HepG2 (cell line): ENCODE results near the gene PLXND1. TPM values are rescaled to one million over a fixed set of nuclear protein-coding genes. Genes with fewer than 3 reads are reported as not detected.

Source experiments
- ATF7 ChIP-seq, 2 experiments: fragments of 450-650 bp in 1 of 2; sonication (generic) in 1 of 2; formaldehyde crosslinking in 1 of 2; IDR thresholded peaks; 2 replicates each; pipeline versions ENCODE4 v1.4.0 to v1.6.1; 2016 to 2020; ENCODE audit warnings: antibody characterized with exemption in 1 of 2, mild to moderate bottlenecking in 1 of 2, missing genetic modification reagents in 1 of 2
- HNF4G ChIP-seq, 2 experiments: sonication (generic) in 1 of 2; formaldehyde crosslinking in 1 of 2; IDR thresholded peaks; 2 replicates each; pipeline versions ENCODE4 v1.4.0 to v1.6.1; 2011 to 2020; ENCODE audit warnings: borderline replicate concordance in 2 of 2, low read depth in 2 of 2, mild to moderate bottlenecking in 2 of 2, low read length in 1 of 2, missing genetic modification reagents in 1 of 2, moderate library complexity in 1 of 2
- MAZ ChIP-seq, 2 experiments: sonication (generic) in 1 of 2; formaldehyde crosslinking in 1 of 2; IDR thresholded peaks; 2 replicates each; pipeline versions ENCODE4 v1.5.0 to v1.6.1; 2012 to 2020; ENCODE audit warnings: low read depth in 2 of 2, mild to moderate bottlenecking in 2 of 2, borderline replicate concordance in 1 of 2, improper control_type of control experiment in 1 of 2, low read length in 1 of 2, missing genetic modification reagents in 1 of 2, moderate library complexity in 1 of 2
- NCOA5 ChIP-seq: sonication (generic); formaldehyde crosslinking; IDR thresholded peaks from 2 replicates; pipeline ENCODE4 v1.4.0; 2020; ENCODE audit warnings: missing genetic modification reagents
- NFE2 ChIP-seq: sonication (generic); formaldehyde crosslinking; IDR thresholded peaks from 2 replicates; pipeline ENCODE4 v1.4.0; 2020; ENCODE audit warnings: missing genetic modification reagents
- POLR2G ChIP-seq: fragments of 200-400 bp; formaldehyde crosslinking; IDR thresholded peaks from 2 replicates; pipeline ENCODE4 v1.6.1; 2018; ENCODE audit warnings: mild to moderate bottlenecking, low read depth, low read length, moderate library complexity
- RORA ChIP-seq: sonication (generic); formaldehyde crosslinking; IDR thresholded peaks from 2 replicates; pipeline ENCODE4 v1.5.0; 2020; ENCODE audit warnings: mild to moderate bottlenecking, missing genetic modification reagents, moderate library complexity
- SMARCC2 ChIP-seq: fragments of 450-650 bp; IDR thresholded peaks from 2 replicates; pipeline ENCODE4 v1.6.1; 2017; ENCODE audit warnings: antibody characterized with exemption, mild to moderate bottlenecking
- SSRP1 ChIP-seq: IDR thresholded peaks from 2 replicates; pipeline ENCODE4 v1.6.1; 2016; ENCODE audit warnings: control low read depth
- ZNF124 ChIP-seq: sonication (generic); formaldehyde crosslinking; IDR thresholded peaks from 2 replicates; pipeline ENCODE4 v1.4.0; 2020; ENCODE audit warnings: missing genetic modification reagents
- ZNF274 ChIP-seq: sonication (generic); formaldehyde crosslinking; IDR thresholded peaks from 2 replicates; pipeline ENCODE4 v1.5.1; 2020; ENCODE audit warnings: mild to moderate bottlenecking, missing genetic modification reagents
- ZNF557 ChIP-seq: sonication (generic); formaldehyde crosslinking; IDR thresholded peaks from 2 replicates; pipeline ENCODE4 v1.4.0; 2020; ENCODE audit warnings: missing genetic modification reagents
- ZSCAN12 ChIP-seq: sonication (generic); formaldehyde crosslinking; IDR thresholded peaks from 2 replicates; pipeline ENCODE4 v1.9.0; 2021; ENCODE audit warnings: mild to moderate bottlenecking, missing genetic modification reagents
- polyA plus RNA-seq, 8 experiments: library from polyadenylated mRNA; depleted of rRNA in 3 of 8; stranded (reverse) in 7 of 8; unstranded in 1 of 8; fragments of >200 nt; fragmentation: Illumina TruSeq in 4 of 8; extraction: Trizol in 4 of 8; gene quantifications; 2 replicates each; pipeline versions ENCODE4 v1.2.1 to v1.2.3, GENCODE V29; 2011 to 2016; ENCODE audit warnings: low read depth in 4 of 8, missing spikeins in 1 of 8, mixed read lengths in 1 of 8; ENCODE audit not compliant: insufficient read depth in 1 of 8
- total RNA-seq, 5 experiments: library from RNA; depleted of rRNA; stranded (reverse); fragments of >200 nt; fragmentation: Illumina TruSeq; extraction: Trizol; gene quantifications; 2 replicates each; pipeline ENCODE4 v1.2.3, GENCODE V29; 2016; ENCODE audit warnings: low read depth in 1 of 5
- TF ChIP-seq, protein P1 (sequence below): sonication (generic); formaldehyde crosslinking; IDR thresholded peaks from 2 replicates; pipeline ENCODE4 v1.8.0; 2022; ENCODE audit warnings: mild to moderate bottlenecking, missing genetic modification reagents; ENCODE audit not compliant: insufficient replicate concordance
- TF ChIP-seq, protein P2 (sequence below): sonication (generic); formaldehyde crosslinking; IDR thresholded peaks from 2 replicates; pipeline ENCODE4 v1.5.1; 2020; ENCODE audit warnings: mild to moderate bottlenecking, moderate library complexity, missing genetic modification reagents
- TF ChIP-seq, protein P3 (sequence below): sonication (generic); formaldehyde crosslinking; IDR thresholded peaks from 2 replicates; pipeline ENCODE4 v1.5.1; 2020; ENCODE audit warnings: missing genetic modification reagents, mild to moderate bottlenecking, borderline replicate concordance
- TF ChIP-seq, protein P4 (sequence below), 2 experiments: sonication (generic) in 1 of 2; formaldehyde crosslinking in 1 of 2; IDR thresholded peaks; 2 replicates each; pipeline versions ENCODE4 v1.6.1 to v1.9.0; 2014 to 2022; ENCODE audit warnings: antibody characterized with exemption in 1 of 2, borderline replicate concordance in 1 of 2, inconsistent platforms in 1 of 2, low read depth in 1 of 2, missing genetic modification reagents in 1 of 2

The PLXND1 gene
- total and polyA plus RNA-seq, 2 of the 13 experiments (the other 11 are each of a cell fraction or from before 2014, with no cell fraction given), result 15.9 to 42.0 TPM

DNA sequence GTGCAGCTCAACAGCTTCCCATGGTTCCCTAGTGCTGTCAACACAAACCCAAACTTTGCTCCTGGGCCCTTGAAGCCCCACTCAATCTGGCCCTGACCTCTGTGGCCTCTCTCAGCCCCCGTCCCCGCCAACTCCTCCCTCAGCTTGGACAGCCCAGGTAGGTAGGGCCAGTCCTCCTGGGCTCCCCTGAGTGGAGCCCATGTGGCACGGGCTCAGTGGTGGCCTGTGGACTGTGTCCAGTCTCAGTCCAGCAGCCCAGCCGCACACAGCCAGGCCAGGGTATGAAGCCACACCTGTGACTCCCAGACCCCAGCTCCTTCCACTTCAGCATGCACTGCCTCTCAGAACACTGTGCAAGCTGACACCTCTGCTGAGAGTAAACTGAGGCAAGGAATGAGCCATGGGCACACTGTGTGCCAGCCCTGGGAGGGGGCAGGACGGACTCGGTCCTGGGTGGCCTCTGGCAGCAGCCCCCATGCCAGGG lies 11.5 kb downstream of the PLXND1 start (continued):
- 0 out of 2 replicates have a peak, but pooled peaks have one; percentile 69 for TF ChIP-seq ZNF124 (CRISPR knock-in tag)
- no peak for TF ChIP-seq RORA
- TF ChIP-seq, protein P1, sequence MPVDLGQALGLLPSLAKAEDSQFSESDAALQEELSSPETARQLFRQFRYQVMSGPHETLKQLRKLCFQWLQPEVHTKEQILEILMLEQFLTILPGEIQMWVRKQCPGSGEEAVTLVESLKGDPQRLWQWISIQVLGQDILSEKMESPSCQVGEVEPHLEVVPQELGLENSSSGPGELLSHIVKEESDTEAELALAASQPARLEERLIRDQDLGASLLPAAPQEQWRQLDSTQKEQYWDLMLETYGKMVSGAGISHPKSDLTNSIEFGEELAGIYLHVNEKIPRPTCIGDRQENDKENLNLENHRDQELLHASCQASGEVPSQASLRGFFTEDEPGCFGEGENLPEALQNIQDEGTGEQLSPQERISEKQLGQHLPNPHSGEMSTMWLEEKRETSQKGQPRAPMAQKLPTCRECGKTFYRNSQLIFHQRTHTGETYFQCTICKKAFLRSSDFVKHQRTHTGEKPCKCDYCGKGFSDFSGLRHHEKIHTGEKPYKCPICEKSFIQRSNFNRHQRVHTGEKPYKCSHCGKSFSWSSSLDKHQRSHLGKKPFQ (CRISPR knock-in tag), result no peak
- TF ChIP-seq HNF4G (IDR thresholded peaks at IDR 0.05; ENCODE audit: borderline replicate concordance, low read depth, low read length), result peak; percentile 85
- TF ChIP-seq HNF4G (CRISPR knock-in tag; IDR thresholded peaks at IDR 0.05; ENCODE audit: borderline replicate concordance, low read depth), result peak; percentile 30; the same call in 1 of the 2 replicates
- TF ChIP-seq POLR2G, result peak; percentile 71
- TF ChIP-seq ZNF274, result no peak; the same call in 1 of the 2 replicates
- TF ChIP-seq, protein P2, sequence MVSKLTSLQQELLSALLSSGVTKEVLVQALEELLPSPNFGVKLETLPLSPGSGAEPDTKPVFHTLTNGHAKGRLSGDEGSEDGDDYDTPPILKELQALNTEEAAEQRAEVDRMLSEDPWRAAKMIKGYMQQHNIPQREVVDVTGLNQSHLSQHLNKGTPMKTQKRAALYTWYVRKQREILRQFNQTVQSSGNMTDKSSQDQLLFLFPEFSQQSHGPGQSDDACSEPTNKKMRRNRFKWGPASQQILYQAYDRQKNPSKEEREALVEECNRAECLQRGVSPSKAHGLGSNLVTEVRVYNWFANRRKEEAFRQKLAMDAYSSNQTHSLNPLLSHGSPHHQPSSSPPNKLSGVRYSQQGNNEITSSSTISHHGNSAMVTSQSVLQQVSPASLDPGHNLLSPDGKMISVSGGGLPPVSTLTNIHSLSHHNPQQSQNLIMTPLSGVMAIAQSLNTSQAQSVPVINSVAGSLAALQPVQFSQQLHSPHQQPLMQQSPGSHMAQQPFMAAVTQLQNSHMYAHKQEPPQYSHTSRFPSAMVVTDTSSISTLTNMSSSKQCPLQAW (CRISPR knock-in tag), result peak; percentile 7; the same call in 1 of the 2 replicates
- TF ChIP-seq MAZ (IDR thresholded peaks at IDR 0.05; ENCODE audit: borderline replicate concordance, low read depth, low read length), result peak; percentile 56; the same call in 1 of the 2 replicates
- TF ChIP-seq MAZ (CRISPR knock-in tag; IDR thresholded peaks at IDR 0.05; ENCODE audit: low read depth), result no peak; the same call in none of the 2 replicates
- no peak for TF ChIP-seq SMARCC2
- TF ChIP-seq, protein P3, sequence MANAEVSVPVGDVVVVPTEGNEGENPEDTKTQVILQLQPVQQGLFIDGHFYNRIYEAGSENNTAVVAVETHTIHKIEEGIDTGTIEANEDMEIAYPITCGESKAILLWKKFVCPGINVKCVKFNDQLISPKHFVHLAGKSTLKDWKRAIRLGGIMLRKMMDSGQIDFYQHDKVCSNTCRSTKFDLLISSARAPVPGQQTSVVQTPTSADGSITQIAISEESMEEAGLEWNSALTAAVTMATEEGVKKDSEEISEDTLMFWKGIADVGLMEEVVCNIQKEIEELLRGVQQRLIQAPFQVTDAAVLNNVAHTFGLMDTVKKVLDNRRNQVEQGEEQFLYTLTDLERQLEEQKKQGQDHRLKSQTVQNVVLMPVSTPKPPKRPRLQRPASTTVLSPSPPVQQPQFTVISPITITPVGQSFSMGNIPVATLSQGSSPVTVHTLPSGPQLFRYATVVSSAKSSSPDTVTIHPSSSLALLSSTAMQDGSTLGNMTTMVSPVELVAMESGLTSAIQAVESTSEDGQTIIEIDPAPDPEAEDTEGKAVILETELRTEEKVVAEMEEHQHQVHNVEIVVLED (CRISPR knock-in tag), result peak; percentile 39; the same call in 1 of the 2 replicates
- no peak for TF ChIP-seq NFE2 (CRISPR knock-in tag)
- TF ChIP-seq, protein P4, sequence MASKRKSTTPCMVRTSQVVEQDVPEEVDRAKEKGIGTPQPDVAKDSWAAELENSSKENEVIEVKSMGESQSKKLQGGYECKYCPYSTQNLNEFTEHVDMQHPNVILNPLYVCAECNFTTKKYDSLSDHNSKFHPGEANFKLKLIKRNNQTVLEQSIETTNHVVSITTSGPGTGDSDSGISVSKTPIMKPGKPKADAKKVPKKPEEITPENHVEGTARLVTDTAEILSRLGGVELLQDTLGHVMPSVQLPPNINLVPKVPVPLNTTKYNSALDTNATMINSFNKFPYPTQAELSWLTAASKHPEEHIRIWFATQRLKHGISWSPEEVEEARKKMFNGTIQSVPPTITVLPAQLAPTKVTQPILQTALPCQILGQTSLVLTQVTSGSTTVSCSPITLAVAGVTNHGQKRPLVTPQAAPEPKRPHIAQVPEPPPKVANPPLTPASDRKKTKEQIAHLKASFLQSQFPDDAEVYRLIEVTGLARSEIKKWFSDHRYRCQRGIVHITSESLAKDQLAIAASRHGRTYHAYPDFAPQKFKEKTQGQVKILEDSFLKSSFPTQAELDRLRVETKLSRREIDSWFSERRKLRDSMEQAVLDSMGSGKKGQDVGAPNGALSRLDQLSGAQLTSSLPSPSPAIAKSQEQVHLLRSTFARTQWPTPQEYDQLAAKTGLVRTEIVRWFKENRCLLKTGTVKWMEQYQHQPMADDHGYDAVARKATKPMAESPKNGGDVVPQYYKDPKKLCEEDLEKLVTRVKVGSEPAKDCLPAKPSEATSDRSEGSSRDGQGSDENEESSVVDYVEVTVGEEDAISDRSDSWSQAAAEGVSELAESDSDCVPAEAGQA (IDR thresholded peaks at IDR 0.05; ENCODE audit: low read depth), result no peak
- TF ChIP-seq, protein P4 (CRISPR knock-in tag; IDR thresholded peaks at IDR 0.05; ENCODE audit: borderline replicate concordance), result no peak
- TF ChIP-seq ZSCAN12 (CRISPR knock-in tag), result no peak
- no peak for TF ChIP-seq ATF7 (IDR thresholded peaks at IDR 0.05)
- no peak for TF ChIP-seq ATF7 (CRISPR knock-in tag; IDR thresholded peaks at IDR 0.05)
- TF ChIP-seq NCOA5, result no peak
- no peak for TF ChIP-seq ZNF557 (CRISPR knock-in tag)
- TF ChIP-seq SSRP1 (CRISPR knock-in tag), result no peak; the same call in 1 of the 2 replicates
